ENCODE results near the gene PLCH1. TPM values are rescaled to one million over a fixed set of nuclear protein-coding genes. Genes with fewer than 3 reads are reported as not detected.

PLCH1 gene
- total and polyA plus RNA-seq, 10 of the 15 experiments (the other 5 are each of a cell fraction or from before 2014, with no cell fraction given) = 0.03 to 0.22 (median 0.04) TPM; not detected in 5

GRCh38 chr3:155741603-155742002 lies 3.3 kb downstream of the PLCH1 start:
- Histone ChIP-seq H2AFZ (ENCODE audit: control insufficient read depth, low read depth, low read length) (no peak overlapping the region), H3K36me3 (ENCODE audit: control insufficient read depth in 2 of 2, insufficient read depth in 2 of 2, low read length in 1 of 2) (no peaks in the 10 kb centered on the region), H3K9ac (ENCODE audit: control insufficient read depth, insufficient read depth, low read length) (no peak overlapping the region), H3K4me3 (no peak overlapping the region), H3K4me1 (ENCODE audit: control insufficient read depth, insufficient read depth, low read length) (peaks cover 6% of the 10 kb centered on the region; the same call in 1 of the 2 replicates), H3K4me2 (ENCODE audit: control insufficient read depth, insufficient read depth) (no peak overlapping the region), H3K79me2 (ENCODE audit: control insufficient read depth, insufficient read depth, low read length) (no peaks in the 10 kb centered on the region), H4K20me1 (ENCODE audit: control insufficient read depth, insufficient read depth) (no peaks in the 10 kb centered on the region), H3K27ac (ENCODE audit: control insufficient read depth, insufficient read depth) (no peak overlapping the region), H3K9me3 (replicated peaks; ENCODE audit: control insufficient read depth, insufficient read depth, low read length) (no peaks in the 10 kb centered on the region), H3K27me3 (replicated peaks in 1 of 2; ENCODE audit: control insufficient read depth in 2 of 2, insufficient read depth in 2 of 2, low read length in 1 of 2) (peaks cover 10 to 14% of the 10 kb centered on the region in 2 experiments)
- TF ChIP-seq TCF7 (IDR thresholded peaks at IDR 0.05; ENCODE audit: borderline replicate concordance) (no peak), KDM1A (IDR thresholded peaks at IDR 0.05; ENCODE audit: borderline replicate concordance) (no peak)
- BruUV-seq (replicated peaks) = no TSS peak
- POLR2A ChIA-PET = no interaction called here
- SMC1A ChIA-PET (ENCODE audit: uncharacterized antibody, unreplicated experiment) = interaction anchor here (0.9 kb wide), 1 partner anchor 9 kb away, joined by 3 read pairs; no protein-coding TSS in a partner anchor
- CTCF ChIA-PET = interaction anchor here (1.2 to 1.5 kb wide), 2 partner anchors 40 to 65 kb away, joined by 4 read pairs; partner anchors contain the start of gene C3orf33
- no peak for FAIRE-seq
- ATAC-seq = no peak
- in situ Hi-C loops (cut with MboI) (no loop called here), intact Hi-C loops (cut with micrococcal nuclease; ENCODE audit: unreplicated experiment) (no loop called here)
- RAD21 ChIA-PET (ENCODE audit: unreplicated experiment) = no interaction called here
- no peak for DNase-seq (ENCODE audit: low read depth, low spot score)

GRCh38 chr3:155741101-155741500 lies 3.8 kb downstream of the PLCH1 start:
- Histone ChIP-seq H3K9ac (ENCODE audit: control insufficient read depth, insufficient read depth, low read length) (no peak overlapping the region), H3K4me1 (ENCODE audit: control insufficient read depth, insufficient read depth, low read length) (peaks cover 6% of the 10 kb centered on the region; the same call in 1 of the 2 replicates), H3K27me3 (replicated peaks in 1 of 2; ENCODE audit: control insufficient read depth in 2 of 2, insufficient read depth in 2 of 2, low read length in 1 of 2) (peaks cover 10 to 13% of the 10 kb centered on the region in 2 experiments), H2AFZ (ENCODE audit: control insufficient read depth, low read depth, low read length) (no peak overlapping the region), H4K20me1 (ENCODE audit: control insufficient read depth, insufficient read depth) (no peaks in the 10 kb centered on the region), H3K79me2 (ENCODE audit: control insufficient read depth, insufficient read depth, low read length) (no peaks in the 10 kb centered on the region), H3K36me3 (ENCODE audit: control insufficient read depth in 2 of 2, insufficient read depth in 2 of 2, low read length in 1 of 2) (no peaks in the 10 kb centered on the region), H3K27ac (ENCODE audit: control insufficient read depth, insufficient read depth) (no peak overlapping the region), H3K9me3 (replicated peaks; ENCODE audit: control insufficient read depth, insufficient read depth, low read length) (no peaks in the 10 kb centered on the region), H3K4me3 (no peak overlapping the region), H3K4me2 (ENCODE audit: control insufficient read depth, insufficient read depth) (no peak overlapping the region)
- TF ChIP-seq TCF7 (IDR thresholded peaks at IDR 0.05; ENCODE audit: borderline replicate concordance) = no peak
- TF ChIP-seq PAX5 (IDR thresholded peaks at IDR 0.05; ENCODE audit: borderline replicate concordance, low read depth, low read length) = no peak
- TF ChIP-seq CHD1 (IDR thresholded peaks at IDR 0.05; ENCODE audit: low read depth, low read length) = no peak
- no peak for TF ChIP-seq SPI1 (IDR thresholded peaks at IDR 0.05; ENCODE audit: borderline replicate concordance, insufficient read depth, low read depth, low read length)
- no peak for TF ChIP-seq ZNF207 (IDR thresholded peaks at IDR 0.05; ENCODE audit: borderline replicate concordance)
- no peak for TF ChIP-seq ZBTB33 (IDR thresholded peaks at IDR 0.05)
- no peak for TF ChIP-seq WRNIP1 (IDR thresholded peaks at IDR 0.05; ENCODE audit: borderline replicate concordance, low read depth, low read length)
- BruUV-seq (replicated peaks) = no TSS peak
- ATAC-seq (no peak), FAIRE-seq (no peak), DNase-seq (ENCODE audit: low read depth, low spot score) (no peak)
- RAD21 ChIA-PET (ENCODE audit: unreplicated experiment) = no interaction called here
- CTCF ChIA-PET = interaction anchor here (1.2 to 1.5 kb wide), 2 partner anchors 39 to 65 kb away, joined by 4 read pairs; partner anchors contain the start of gene C3orf33
- intact Hi-C loops (cut with micrococcal nuclease; ENCODE audit: unreplicated experiment) (no loop called here), in situ Hi-C loops (cut with MboI) (no loop called here)
- SMC1A ChIA-PET (ENCODE audit: uncharacterized antibody, unreplicated experiment) = interaction anchor here (0.9 kb wide), 1 partner anchor 9 kb away, joined by 3 read pairs; no protein-coding TSS in a partner anchor
- WGBS (ENCODE audit: insufficient coverage, insufficient replicate concordance, low lambda C conversion rate, missing lambda C conversion rate) = 30% methylated on average over 3 of the region's 3 CpGs
- POLR2A ChIA-PET = no interaction called here
